H7 (cell line): Measurements from ENCODE around the gene OR7C1. TPM values are rescaled to one million over a fixed set of nuclear protein-coding genes. Genes with fewer than 3 reads are reported as not detected.
"Not testable (repeated sequence)": the region's sequence is repeated elsewhere in the genome, so short reads cannot be mapped to it uniquely, and the experiment has no call there.

Experiments used
- DNase-seq: peaks from one replicate; pipeline ENCODE4 v3.0.0; 2012
- H3K27me3 ChIP-seq: 2 replicates; pipeline ENCODE4 v1.6.0; 2011; ENCODE audit warnings: mild to moderate bottlenecking, low read length; ENCODE audit not compliant: control insufficient read depth, insufficient read depth
- H3K36me3 ChIP-seq: replicated peaks from 2 replicates; pipeline ENCODE4 v1.5.1; 2011; ENCODE audit warnings: low read length; ENCODE audit not compliant: control insufficient read depth, insufficient read depth
- H3K4me3 ChIP-seq: 2 replicates; pipeline ENCODE4 v1.5.1; 2011; ENCODE audit warnings: low read depth, mild to moderate bottlenecking, control low read depth, low read length, moderate library complexity; ENCODE audit not compliant: insufficient read depth
- total RNA-seq: library from RNA; depleted of rRNA; stranded (reverse); fragments of >200 nt; shearing (Covaris generic); gene quantifications from 2 replicates; pipeline ENCODE4 v1.2.3, GENCODE V29; 2014

Gene OR7C1
- total RNA-seq, 1 experiment from 2014 or later = not detected

- DNase-seq, H3K36me3 ChIP-seq, H3K4me3 ChIP-seq, H3K27me3 ChIP-seq: not testable (repeated sequence)
These were observed 56.7 kb downstream of the OR7C1 start, which contains the start of gene ADGRE2 for GRCh38 chr19:14778110-14778845. TSS of gene ADGRE2 (minus strand) at chr19:14778560. CDS start at chr19:14776756, 1,804 bp downstream.

DNA sequence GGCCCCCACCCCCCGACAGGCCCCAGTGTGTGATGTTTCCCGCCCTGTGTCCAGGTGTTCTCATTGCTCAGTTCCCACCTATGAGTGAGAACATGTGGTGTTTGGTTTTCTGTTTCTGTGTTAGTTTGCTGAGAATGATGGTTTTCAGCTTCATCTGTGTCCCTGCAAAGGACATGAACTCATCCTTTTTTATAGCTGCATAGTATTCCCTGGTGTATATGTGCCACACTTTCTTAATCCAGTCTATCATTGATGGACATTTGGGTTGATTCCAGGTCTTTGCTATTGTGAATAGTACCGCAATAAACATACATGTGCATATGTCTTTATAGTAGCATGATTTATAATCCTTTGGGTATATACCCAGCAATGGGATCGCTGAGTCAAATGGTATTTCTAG, 57.3 kb downstream of the OR7C1 start:
- DNase-seq, H3K27me3 ChIP-seq, H3K36me3 ChIP-seq, H3K4me3 ChIP-seq: not testable (repeated sequence)

DNA sequence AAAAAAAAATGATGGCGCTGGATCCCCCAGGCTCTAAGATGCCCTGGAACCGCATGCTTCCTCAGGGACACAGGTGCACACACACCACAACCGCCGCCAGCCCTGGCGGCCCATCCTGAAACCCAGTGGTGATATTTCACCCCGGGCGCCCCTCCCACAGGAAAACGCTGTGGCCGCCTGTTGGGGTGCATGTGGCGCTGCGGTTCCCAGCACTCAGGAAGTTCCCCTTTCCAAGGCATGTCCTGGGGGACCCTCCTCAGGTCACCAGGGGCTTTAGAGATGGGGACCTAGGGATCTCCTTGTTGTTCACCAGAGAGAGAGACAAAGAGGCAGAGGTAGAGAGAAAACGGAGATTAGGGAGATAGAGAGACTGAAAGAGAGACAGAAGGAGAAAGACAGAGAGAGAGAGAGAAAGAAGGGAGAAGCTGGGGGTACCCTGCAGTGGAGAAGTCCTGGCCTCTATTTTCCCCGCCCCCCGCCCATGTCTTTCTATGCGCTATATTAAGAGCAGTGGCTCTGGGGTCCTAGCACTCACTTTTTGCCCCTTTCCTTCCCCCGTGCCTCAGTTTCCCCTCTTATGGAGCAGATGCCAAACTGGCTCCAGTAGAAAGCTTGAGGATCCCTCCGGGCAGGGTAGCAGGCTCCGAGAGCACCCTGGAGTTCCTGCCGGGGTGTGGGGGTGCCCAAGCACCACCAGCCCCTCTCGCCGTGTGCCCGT, 59.0 kb downstream of the OR7C1 start:
- H3K27me3 ChIP-seq = no peaks in the 10 kb centered on the region
- no peaks in the 10 kb centered on the region; the same call in 1 of the 2 replicates for H3K36me3 ChIP-seq
- DNase-seq = peak; percentile 44
- H3K4me3 ChIP-seq = peak overlapping the region; percentile 44; the same call in 1 of the 2 replicates

DNA sequence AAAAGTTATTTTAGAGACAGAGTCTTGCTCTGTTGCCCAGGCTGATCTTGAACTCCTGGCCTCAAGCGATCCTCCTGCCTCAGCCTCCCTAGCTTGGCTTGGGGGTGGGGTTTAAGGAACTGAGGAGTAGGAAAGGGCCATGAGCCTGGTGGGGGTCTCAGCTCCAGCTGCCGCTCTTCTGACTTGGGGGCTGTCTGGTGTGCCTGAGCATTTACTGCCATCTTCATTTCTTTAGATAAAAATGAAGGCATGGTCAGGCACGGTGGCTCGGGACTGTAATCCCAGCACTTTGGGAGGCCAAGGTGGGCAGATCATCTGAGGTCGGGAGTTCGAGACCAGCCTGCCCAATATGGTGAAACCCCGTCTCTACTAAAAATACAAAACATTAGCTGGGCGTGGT, 59.7 kb downstream of the OR7C1 start:
- not testable (repeated sequence) for DNase-seq, H3K27me3 ChIP-seq, H3K4me3 ChIP-seq, H3K36me3 ChIP-seq

DNA sequence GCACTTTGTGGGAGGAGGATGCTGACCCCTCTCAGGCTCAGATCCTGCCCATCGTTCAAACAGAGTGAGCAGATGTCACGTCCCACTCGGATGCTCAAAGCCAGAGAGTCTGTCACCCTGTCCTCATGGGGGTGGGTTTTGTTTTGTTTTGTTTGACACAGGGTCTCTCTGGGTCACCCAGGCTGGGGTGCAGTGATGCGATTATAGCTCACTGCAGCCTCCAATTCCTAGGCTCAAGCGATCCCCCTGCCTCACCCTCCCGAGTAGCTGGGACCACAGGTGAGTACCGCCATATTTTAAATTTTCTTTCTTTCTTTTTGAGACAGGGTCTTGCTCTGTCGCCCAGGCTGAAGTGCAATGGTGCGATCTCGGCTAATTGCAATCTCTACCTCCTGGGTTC, 60.6 kb downstream of the OR7C1 start:
- Histone ChIP-seq H3K4me3 (no peak overlapping the region), H3K27me3 (no peaks in the 10 kb centered on the region), H3K36me3 (peaks cover 2% of the 10 kb centered on the region)
- DNase-seq = no peak

GRCh38 chr19:14773722-14774121, 61.3 kb downstream of the OR7C1 start:
- not testable (repeated sequence) for H3K36me3 ChIP-seq, H3K4me3 ChIP-seq, DNase-seq, H3K27me3 ChIP-seq

- peaks cover 3% of the 10 kb centered on the region for H3K36me3 ChIP-seq
- no peak for DNase-seq
- H3K4me3 ChIP-seq = no peak overlapping the region
- H3K27me3 ChIP-seq = no peaks in the 10 kb centered on the region
These were observed 62.0 kb downstream of the OR7C1 start for GRCh38 chr19:14772995-14773394.

GRCh38 chr19:14772467-14772866, 62.5 kb downstream of the OR7C1 start:
- H3K27me3 ChIP-seq = no peaks in the 10 kb centered on the region
- no peak for DNase-seq
- no peak overlapping the region for H3K4me3 ChIP-seq
- H3K36me3 ChIP-seq = peaks cover 3% of the 10 kb centered on the region

GRCh38 chr19:14770944-14771839, 63.8 kb downstream of the OR7C1 start:
- H3K27me3 ChIP-seq = no peaks in the 10 kb centered on the region
- no peak for DNase-seq
- H3K36me3 ChIP-seq = peaks cover 3% of the 10 kb centered on the region
- no peak overlapping the region for H3K4me3 ChIP-seq

DNA sequence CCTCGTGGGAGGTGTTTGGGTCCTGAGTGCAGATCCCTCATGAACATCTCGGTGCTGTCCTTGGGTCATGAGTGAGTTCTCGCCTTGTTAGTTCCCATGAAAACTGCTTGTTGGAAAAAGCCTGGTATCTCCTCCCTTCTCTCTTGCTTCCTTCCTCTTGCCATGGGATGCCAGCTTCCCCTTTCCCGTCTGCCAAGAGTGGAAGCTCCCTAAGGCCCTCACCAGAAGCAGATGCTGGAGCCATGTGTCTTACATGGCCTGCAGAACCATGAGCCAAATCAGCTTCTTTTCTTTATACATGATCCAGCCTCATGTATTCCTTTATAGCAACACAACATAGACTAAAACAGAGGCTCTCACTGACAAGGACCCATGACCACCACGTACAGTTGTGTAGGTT, 64.8 kb downstream of the OR7C1 start:
- DNase-seq = no peak
- Histone ChIP-seq H3K4me3 (no peak overlapping the region), H3K27me3 (no peaks in the 10 kb centered on the region), H3K36me3 (peaks cover 3% of the 10 kb centered on the region)

- no peaks in the 10 kb centered on the region for H3K27me3 ChIP-seq
- no peak for DNase-seq
- H3K36me3 ChIP-seq = peaks cover 3% of the 10 kb centered on the region
- H3K4me3 ChIP-seq = no peak overlapping the region
These were observed 65.8 kb downstream of the OR7C1 start for GRCh38 chr19:14769201-14769600.

DNA sequence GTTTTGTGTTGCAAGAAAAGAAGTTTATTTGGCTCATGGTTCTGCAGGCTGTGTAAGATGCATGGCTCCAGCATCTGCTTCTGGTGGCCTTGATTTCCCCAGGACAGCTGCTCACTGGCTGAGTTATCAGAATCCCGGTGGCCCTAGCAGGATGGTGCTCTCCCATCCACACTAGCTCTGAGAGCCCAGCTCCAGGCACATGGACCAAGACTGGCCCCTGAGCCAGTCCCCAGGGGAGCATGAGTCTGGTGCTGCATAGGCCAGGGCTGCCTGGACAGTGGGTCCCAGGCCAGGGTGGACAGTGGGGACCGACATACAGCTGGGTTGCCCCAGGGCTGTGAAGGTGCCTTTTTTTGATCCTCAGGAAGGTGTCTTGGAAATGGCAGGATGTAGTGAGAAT, 67.0 kb downstream of the OR7C1 start:
- H3K27me3 ChIP-seq = no peaks in the 10 kb centered on the region
- DNase-seq = no peak
- H3K36me3 ChIP-seq = peaks cover 3% of the 10 kb centered on the region
- H3K4me3 ChIP-seq = no peak overlapping the region

DNA sequence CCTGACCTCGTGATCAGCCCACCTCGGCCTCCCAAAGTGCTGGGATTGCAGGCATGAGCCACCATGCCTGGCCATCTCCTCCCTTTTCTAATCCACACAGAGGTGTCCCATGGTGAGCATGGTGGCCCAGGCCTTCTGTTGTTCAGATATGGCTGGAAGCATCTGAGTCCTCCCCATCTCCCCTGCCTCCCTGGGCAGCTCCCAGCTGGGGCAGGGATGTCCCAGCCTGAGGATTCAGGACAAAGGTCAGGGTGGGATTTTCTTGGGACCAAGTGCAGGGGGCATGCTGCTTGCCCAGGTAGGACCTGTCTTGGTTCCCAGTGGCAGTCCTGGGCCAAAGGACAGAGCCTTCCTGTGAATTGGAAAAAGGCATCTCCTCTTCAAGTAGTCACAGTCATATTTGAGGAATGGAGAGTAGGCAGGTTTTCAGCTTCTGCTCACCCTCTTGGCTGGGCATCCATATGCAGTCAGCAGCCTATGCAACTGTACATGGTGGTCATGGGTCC, 67.5 kb downstream of the OR7C1 start:
- DNase-seq = no peak
- no peaks in the 10 kb centered on the region for H3K27me3 ChIP-seq
- H3K4me3 ChIP-seq = no peak overlapping the region
- peaks cover 3% of the 10 kb centered on the region for H3K36me3 ChIP-seq

- DNase-seq, H3K27me3 ChIP-seq, H3K4me3 ChIP-seq, H3K36me3 ChIP-seq: not testable (repeated sequence)
These were observed 69.1 kb downstream of the OR7C1 start for GRCh38 chr19:14765841-14766240.
